WI38 (cell line): ENCODE results near the gene NDUFV3.
"Not testable (repeated sequence)": the region's sequence is repeated elsewhere in the genome, so short reads cannot be mapped to it uniquely, and the experiment has no call there.

Experiments
- H3K4me3 ChIP-seq: 2 replicates; pipeline ENCODE4 v1.5.1; 2011; ENCODE audit warnings: low read depth, mild to moderate bottlenecking, control low read depth, low read length
- TF ChIP-seq, protein P1 (sequence below): IDR thresholded peaks from 2 replicates; pipeline ENCODE4 v1.5.1; 2012; ENCODE audit warnings: low read depth, mild to moderate bottlenecking, control low read depth, low read length

The NDUFV3 gene

GRCh38 chr21:42864286-42864685 lies 28.8 kb upstream of the NDUFV3 start:
- no peak overlapping the region for H3K4me3 ChIP-seq
- TF ChIP-seq, protein P1, sequence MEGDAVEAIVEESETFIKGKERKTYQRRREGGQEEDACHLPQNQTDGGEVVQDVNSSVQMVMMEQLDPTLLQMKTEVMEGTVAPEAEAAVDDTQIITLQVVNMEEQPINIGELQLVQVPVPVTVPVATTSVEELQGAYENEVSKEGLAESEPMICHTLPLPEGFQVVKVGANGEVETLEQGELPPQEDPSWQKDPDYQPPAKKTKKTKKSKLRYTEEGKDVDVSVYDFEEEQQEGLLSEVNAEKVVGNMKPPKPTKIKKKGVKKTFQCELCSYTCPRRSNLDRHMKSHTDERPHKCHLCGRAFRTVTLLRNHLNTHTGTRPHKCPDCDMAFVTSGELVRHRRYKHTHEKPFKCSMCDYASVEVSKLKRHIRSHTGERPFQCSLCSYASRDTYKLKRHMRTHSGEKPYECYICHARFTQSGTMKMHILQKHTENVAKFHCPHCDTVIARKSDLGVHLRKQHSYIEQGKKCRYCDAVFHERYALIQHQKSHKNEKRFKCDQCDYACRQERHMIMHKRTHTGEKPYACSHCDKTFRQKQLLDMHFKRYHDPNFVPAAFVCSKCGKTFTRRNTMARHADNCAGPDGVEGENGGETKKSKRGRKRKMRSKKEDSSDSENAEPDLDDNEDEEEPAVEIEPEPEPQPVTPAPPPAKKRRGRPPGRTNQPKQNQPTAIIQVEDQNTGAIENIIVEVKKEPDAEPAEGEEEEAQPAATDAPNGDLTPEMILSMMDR: no peak

- no peak overlapping the region for H3K4me3 ChIP-seq
Observed at GRCh38 chr21:42864815-42865775, 28.0 kb upstream of the NDUFV3 start.

GRCh38 chr21:42865776-42866160 lies 27.3 kb upstream of the NDUFV3 start:
- TF ChIP-seq, protein P1: no peak

More at GRCh38 chr21:42864815-42865775, 28.0 kb upstream of the NDUFV3 start:
- TF ChIP-seq, protein P1: no peak

GRCh38 chr21:42868196-42868595 lies 24.9 kb upstream of the NDUFV3 start:
- TF ChIP-seq, protein P1: no peak

More at GRCh38 chr21:42865776-42866160, 27.3 kb upstream of the NDUFV3 start:
- H3K4me3 ChIP-seq: no peak overlapping the region

GRCh38 chr21:42873096-42873495 lies 20.0 kb upstream of the NDUFV3 start:
- TF ChIP-seq, protein P1: no peak
- no peak overlapping the region for H3K4me3 ChIP-seq

More at GRCh38 chr21:42868196-42868595, 24.9 kb upstream of the NDUFV3 start:
- no peak overlapping the region for H3K4me3 ChIP-seq

DNA sequence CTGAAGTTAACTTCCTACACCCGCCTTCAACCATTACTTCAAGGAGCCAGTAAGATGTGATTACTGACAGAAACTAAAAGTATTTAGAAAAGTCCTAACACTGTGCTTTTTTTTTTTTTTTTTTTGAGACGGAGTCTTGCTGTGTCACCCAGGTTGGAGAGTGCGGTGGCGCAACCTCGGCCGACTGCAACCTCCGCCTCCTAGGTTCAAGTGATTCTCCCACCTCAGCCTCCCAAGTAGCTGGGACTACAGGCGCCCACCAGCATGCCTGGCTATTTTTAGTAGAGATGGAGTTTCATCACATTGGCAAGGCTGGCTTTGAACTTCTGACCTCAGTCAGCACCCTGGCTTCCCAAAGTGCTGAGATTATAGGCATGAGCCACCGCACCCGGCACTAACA lies 17.3 kb upstream of the NDUFV3 start:
- not testable (repeated sequence) for H3K4me3 ChIP-seq

- TF ChIP-seq, protein P1: no peak
- peak overlapping the region; percentile 90 for H3K4me3 ChIP-seq
Observed at GRCh38 chr21:42878678-42878992, 14.5 kb upstream of the NDUFV3 start.
